Dendritic cell treated with granulocyte-macrophage colony-stimulating factor and Interleukin-4, amounts not matched to agents 40 ng/mL and 50 ng/mL, for 4 days (primary cell): ENCODE results near the gene TMEM215.
"Not testable (repeated sequence)": the region's sequence is repeated elsewhere in the genome, so short reads cannot be mapped to it uniquely, and the experiment has no call there.

ENCODE experiments used
- H3K27ac Mint-ChIP-seq: one replicate; pipeline ENCODE4 v1.8.0; 2022; ENCODE audit warnings: mild to moderate bottlenecking, mixed read lengths
- H3K27me3 Mint-ChIP-seq: one replicate; pipeline ENCODE4 v1.8.0; 2022; ENCODE audit warnings: mild to moderate bottlenecking, mixed read lengths
- H3K36me3 Mint-ChIP-seq: one replicate; pipeline ENCODE4 v1.8.0; 2022; ENCODE audit warnings: low read depth, mixed read lengths
- H3K4me1 Mint-ChIP-seq: one replicate; pipeline ENCODE4 v1.8.0; 2022; ENCODE audit warnings: low read depth, mixed read lengths
- H3K4me3 Mint-ChIP-seq: one replicate; pipeline ENCODE4 v1.8.0; 2022; ENCODE audit warnings: mild to moderate bottlenecking, moderate library complexity, mixed read lengths
- H3K9me3 Mint-ChIP-seq: one replicate; pipeline ENCODE4 v1.8.0; 2022; ENCODE audit warnings: mixed read lengths
- intact Hi-C: fragments of 100-400 bp; cut with micrococcal nuclease; formaldehyde crosslinking; loops from one replicate; pipeline ENCODE4 v1.15.0; 2022

TMEM215 gene, protein sequence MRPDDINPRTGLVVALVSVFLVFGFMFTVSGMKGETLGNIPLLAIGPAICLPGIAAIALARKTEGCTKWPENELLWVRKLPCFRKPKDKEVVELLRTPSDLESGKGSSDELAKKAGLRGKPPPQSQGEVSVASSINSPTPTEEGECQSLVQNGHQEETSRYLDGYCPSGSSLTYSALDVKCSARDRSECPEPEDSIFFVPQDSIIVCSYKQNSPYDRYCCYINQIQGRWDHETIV

DNA sequence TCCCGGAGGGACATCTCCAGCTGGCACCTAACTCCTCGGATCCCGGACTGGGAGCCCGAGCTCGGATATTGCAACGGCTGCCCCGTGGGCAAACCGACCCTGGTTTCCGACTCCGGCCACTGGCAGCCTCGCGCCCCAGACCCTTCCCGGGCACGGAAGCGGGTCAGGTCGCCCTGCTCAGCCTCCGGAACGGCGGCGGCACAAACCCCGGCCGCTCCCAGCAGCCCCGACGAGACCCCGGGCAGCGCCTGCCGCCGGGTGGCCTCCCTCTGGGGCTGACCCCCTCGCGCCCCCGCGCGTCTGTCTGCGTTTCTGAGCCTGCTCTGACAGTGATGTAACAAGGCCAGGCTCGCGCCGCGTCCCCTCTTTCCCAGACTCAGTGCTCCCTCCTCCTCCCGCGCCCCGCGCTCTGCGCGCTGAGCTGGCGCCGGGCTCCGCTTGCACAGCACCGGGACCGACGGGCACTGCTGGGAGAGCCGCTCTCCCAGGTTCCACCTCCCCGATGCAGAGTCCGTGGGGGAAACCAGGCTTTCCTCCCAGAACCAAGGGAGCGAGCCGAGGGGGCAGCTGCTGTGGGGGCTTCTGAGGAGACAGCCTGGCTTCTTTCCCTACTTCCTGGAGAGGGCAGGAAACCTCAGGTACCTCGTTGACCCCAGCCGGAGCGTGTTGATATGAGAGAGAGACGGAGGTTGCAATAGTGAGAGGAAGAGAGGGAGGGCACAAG, at the start of gene TMEM215:
Gene TMEM215, plus strand, starts transcription at position 373 of the 724 bp plus-strand sequence. CDS start 644 bp downstream, outside the sequence.
- Mint-ChIP-seq H3K4me1 (no peaks in the 10 kb centered on the region), H3K27me3 (peaks cover 55% of the 10 kb centered on the region), H3K4me3 (no peak within 1 kb of the TSS), H3K27ac (no peak within 1 kb of the TSS), H3K9me3 (no peaks in the 10 kb centered on the region), H3K36me3 (no peaks in the 10 kb centered on the region)
- intact Hi-C loops: loop anchor here (10.0 kb wide), 1 partner anchor 61 kb away; no protein-coding TSS in a partner anchor

DNA sequence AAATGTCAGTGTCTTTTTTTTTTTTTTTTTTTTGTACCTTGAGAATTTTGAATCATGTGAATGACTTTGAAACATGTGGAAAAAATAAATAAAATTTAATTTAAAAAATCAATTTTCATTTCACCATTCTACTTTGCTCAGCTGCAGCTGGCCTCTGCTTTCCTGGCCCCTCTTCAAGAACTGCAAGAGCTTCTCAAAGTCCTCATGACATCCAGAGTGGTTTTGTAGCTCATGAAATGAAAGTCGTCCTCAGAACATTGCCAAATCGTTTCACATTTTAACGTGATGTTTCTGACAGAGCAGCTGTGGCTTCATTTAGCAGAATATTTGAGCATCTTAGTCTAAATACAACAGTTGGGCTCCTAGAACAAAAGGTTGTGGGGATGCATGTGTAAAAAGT, 47.9 kb upstream of the TMEM215 start:
- no peaks in the 10 kb centered on the region for H3K36me3 Mint-ChIP-seq
- no peaks in the 10 kb centered on the region for H3K27me3 Mint-ChIP-seq
- no peak overlapping the region for H3K4me3 Mint-ChIP-seq
- H3K27ac Mint-ChIP-seq: no peak overlapping the region
- no peaks in the 10 kb centered on the region for H3K9me3 Mint-ChIP-seq
- no peaks in the 10 kb centered on the region for H3K4me1 Mint-ChIP-seq
- intact Hi-C loops: no loop called here

DNA sequence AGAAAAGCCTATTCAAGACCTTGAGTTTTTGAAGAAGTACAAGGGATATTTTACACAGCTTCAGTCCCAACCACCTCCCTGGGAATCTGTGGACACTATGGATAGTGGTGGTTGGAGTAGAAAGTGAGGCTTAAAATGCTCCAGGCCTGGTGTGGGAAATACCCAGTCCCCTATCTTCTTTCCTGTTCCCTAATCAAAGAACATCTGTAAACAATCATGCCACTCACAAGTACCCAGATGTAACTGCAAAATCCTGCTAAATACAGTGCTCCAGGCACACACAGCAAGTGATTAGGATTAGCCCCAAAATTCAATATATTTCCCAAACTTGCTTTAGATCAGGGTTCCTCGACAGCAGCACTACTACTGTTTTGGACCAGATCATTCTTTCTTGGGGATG, 46.0 kb upstream of the TMEM215 start:
- H3K4me1 Mint-ChIP-seq: no peaks in the 10 kb centered on the region
- intact Hi-C loops: no loop called here
- H3K27me3 Mint-ChIP-seq: no peaks in the 10 kb centered on the region
- H3K36me3 Mint-ChIP-seq: no peaks in the 10 kb centered on the region
- H3K9me3 Mint-ChIP-seq: no peaks in the 10 kb centered on the region
- H3K27ac Mint-ChIP-seq: no peak overlapping the region
- no peak overlapping the region for H3K4me3 Mint-ChIP-seq

DNA sequence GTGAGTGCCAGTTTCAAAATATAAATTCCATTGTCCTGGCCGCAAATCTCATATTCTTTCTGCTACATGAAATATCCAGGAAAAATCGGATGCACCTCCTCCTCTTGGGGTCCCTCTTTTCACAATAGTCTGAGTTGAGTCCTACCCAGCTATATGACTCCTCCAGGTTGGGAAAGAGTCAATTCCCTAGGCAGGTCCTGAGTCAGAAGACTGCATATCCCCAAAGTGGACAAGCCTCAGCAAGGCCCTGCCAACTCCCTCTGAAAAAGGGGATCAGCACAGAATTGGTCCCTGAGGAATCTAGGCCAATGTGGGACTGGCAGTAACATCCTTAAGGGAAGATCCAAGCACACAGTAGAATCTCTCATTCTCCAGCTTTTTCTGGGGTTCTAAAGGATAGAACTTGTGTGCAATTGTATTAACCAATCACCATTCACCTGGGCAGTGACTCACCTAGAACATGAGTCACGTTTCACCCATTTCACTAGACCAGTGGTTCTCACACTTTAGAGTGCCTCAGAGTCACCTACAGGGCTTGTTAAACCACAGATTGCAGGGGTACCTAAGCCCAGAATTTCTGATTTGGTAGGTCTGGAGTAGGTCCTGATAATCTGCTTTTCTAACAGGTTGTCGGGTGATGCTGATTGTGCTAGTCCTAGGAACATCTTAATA, 44.7 kb upstream of the TMEM215 start:
- Mint-ChIP-seq H3K36me3 (no peaks in the 10 kb centered on the region), H3K4me3 (no peak overlapping the region), H3K27me3 (peaks cover 4% of the 10 kb centered on the region), H3K4me1 (no peaks in the 10 kb centered on the region), H3K27ac (no peak overlapping the region), H3K9me3 (no peaks in the 10 kb centered on the region)
- intact Hi-C loops: no loop called here

DNA sequence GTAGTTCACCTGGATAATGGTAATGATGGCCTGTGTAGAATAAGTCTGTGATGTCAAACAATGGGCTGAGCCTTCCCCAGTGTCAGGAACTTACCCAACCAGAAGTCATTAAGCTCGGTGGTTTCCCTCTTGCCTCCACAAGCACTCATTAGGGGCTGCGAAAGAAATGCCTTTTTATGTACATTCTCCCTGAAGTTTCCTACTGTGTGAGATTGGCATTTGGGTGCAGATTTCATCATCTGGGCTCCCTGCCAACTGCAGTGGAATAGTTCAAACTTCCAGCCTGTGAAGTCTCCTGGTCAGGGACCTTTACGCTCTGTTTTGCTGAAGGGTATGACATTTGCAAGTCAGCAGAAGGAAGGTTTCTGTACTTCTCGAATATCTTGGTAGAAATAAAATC, 41.6 kb upstream of the TMEM215 start:
- H3K4me1 Mint-ChIP-seq: no peaks in the 10 kb centered on the region
- intact Hi-C loops: no loop called here
- H3K36me3 Mint-ChIP-seq: no peaks in the 10 kb centered on the region
- H3K4me3 Mint-ChIP-seq: no peak overlapping the region
- no peak overlapping the region for H3K27ac Mint-ChIP-seq
- peaks cover 5% of the 10 kb centered on the region for H3K27me3 Mint-ChIP-seq
- H3K9me3 Mint-ChIP-seq: no peaks in the 10 kb centered on the region

DNA sequence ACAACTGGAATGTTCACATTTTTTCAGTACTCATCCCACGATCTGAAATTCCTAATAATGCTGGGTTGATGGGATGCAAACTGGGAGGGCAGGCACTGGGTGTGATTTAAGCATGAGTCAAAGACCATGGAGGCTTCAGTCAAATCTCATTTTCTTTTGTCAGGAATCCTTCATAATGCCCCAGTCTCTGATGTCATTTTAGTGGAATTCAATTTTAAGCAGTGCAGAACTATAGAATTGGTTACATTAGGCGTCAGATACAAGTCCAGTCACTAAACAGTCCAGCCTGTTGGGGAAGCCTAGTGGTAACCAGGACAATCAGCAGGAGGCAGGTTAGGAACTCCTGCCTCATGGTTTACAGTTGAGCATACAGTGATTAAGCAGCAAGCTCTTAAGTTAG, 41.0 kb upstream of the TMEM215 start:
- Mint-ChIP-seq H3K27ac (no peak overlapping the region), H3K9me3 (no peaks in the 10 kb centered on the region), H3K27me3 (peaks cover 5% of the 10 kb centered on the region), H3K4me1 (no peaks in the 10 kb centered on the region), H3K36me3 (no peaks in the 10 kb centered on the region), H3K4me3 (no peak overlapping the region)
- intact Hi-C loops: no loop called here

DNA sequence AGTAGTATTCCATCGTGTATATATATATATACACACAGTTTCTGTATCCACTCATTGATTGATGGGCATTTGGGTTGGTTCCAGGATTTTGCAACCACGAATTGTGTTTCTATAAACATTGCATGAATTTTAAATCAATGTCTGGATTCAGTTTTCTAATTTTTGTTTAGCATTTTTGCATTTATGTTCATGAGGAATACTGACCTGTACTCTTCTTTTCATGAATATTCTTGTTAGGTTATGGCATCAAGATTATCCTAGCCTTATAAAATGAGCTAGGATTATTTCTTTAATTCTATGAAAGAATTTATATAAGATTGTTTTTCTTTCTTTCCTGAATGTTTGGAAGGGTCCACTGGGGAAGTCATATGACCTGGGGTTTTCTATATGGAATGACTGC, 35.3 kb upstream of the TMEM215 start:
- Mint-ChIP-seq H3K27ac (no peak overlapping the region), H3K9me3 (no peaks in the 10 kb centered on the region), H3K4me3 (no peak overlapping the region), H3K4me1 (no peaks in the 10 kb centered on the region), H3K36me3 (no peaks in the 10 kb centered on the region), H3K27me3 (peaks cover 5% of the 10 kb centered on the region)
- intact Hi-C loops: no loop called here

DNA sequence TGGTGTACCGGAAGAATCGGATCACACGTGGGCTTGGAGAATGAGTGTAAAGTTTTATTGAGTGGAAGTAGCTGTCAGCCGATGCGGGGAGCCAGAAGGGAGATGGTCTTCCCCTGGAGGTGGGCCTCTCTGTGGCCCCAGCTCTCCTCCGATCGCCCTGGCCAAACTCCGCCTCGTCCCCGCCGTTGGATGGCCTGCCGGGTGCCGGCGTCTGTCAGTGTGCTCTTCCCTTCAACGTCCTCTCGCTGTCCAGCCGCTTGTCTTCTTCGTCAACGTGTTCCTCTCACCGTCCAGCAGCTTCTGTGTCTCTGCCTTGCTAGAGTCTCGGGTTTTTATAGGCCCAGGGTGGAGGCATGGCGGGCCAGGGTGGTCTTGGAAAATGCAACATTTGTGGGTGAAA, 27.6 kb upstream of the TMEM215 start:
- intact Hi-C loops: no loop called here

DNA sequence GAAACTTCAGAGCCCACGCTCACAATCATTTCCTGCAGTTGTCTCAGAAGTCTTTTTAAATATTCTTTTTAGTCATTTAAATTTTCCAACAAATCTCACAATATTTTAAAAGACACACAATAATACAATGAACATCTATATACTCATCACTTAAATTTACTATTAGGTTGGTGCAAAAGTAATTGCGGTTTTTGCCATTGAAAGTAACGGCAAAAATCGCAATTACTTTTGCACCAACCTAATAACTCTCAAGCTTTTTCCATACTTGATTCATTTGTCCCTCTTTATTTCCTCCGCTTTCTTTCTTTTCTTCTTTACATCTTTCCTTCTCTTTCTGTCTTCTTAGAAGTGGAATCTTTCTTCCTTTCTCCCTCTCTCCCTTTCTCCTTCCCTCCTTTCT, 19.2 kb upstream of the TMEM215 start:
- Mint-ChIP-seq H3K27ac (no peak overlapping the region), H3K4me1 (no peaks in the 10 kb centered on the region), H3K36me3 (no peaks in the 10 kb centered on the region), H3K4me3 (no peak overlapping the region), H3K9me3 (no peaks in the 10 kb centered on the region), H3K27me3 (peaks cover 11% of the 10 kb centered on the region)
- intact Hi-C loops: no loop called here

More for the DNA sequence above, 27.6 kb upstream of the TMEM215 start:
- H3K4me3 Mint-ChIP-seq: no peak overlapping the region
- H3K4me1 Mint-ChIP-seq: no peaks in the 10 kb centered on the region
- no peaks in the 10 kb centered on the region for H3K9me3 Mint-ChIP-seq
- no peak overlapping the region for H3K27ac Mint-ChIP-seq
- H3K36me3 Mint-ChIP-seq: no peaks in the 10 kb centered on the region
- no peaks in the 10 kb centered on the region for H3K27me3 Mint-ChIP-seq

DNA sequence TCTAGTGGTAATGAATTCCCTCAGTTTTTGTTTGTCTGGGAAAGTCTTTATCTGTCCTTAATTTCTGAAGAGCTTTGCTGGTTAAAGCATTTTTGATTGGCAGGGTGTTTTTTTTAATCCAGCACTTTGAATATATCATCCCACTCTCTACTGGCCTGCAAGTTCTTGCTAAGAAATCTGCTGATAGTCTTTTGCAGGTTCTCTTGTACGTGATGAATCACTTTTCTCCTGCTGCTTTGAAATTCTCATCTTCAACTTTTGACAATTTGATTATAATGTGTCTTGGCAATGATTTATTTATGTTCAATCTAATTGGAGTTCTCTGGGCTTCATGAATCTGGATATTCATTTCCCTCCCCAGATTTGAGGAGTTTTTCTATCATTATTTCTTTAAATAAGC, 8.1 kb upstream of the TMEM215 start:
- intact Hi-C loops: no loop called here
- H3K4me3 Mint-ChIP-seq: no peak overlapping the region
- H3K27ac Mint-ChIP-seq: no peak overlapping the region
- H3K36me3 Mint-ChIP-seq: no peaks in the 10 kb centered on the region
- H3K9me3 Mint-ChIP-seq: peaks cover 30% of the 10 kb centered on the region
- H3K27me3 Mint-ChIP-seq: peaks cover 14% of the 10 kb centered on the region
- no peaks in the 10 kb centered on the region for H3K4me1 Mint-ChIP-seq

DNA sequence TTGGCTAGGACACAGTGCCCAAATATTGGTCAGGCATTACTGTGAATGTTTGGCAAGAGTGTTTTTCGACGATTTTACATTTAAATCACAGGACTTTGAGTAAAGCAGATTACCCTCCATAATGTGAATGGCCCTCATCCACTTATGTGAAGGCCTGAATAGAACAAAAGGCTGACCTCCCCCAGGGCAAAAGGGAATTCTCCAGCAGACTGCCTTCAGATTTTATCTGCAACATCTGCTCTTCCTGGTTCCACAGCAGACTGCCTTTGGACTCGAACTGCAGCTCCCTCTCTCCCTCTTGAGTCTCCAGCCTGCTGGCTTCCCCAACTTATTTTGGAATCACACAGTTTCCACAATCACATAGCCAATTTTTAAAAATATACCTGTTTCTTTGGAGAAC, 7.1 kb upstream of the TMEM215 start:
- intact Hi-C loops: no loop called here
- no peaks in the 10 kb centered on the region for H3K4me1 Mint-ChIP-seq
- H3K27ac Mint-ChIP-seq: no peak overlapping the region
- H3K36me3 Mint-ChIP-seq: no peaks in the 10 kb centered on the region
- peaks cover 20% of the 10 kb centered on the region for H3K27me3 Mint-ChIP-seq
- H3K4me3 Mint-ChIP-seq: no peak overlapping the region
- peaks cover 30% of the 10 kb centered on the region for H3K9me3 Mint-ChIP-seq

DNA sequence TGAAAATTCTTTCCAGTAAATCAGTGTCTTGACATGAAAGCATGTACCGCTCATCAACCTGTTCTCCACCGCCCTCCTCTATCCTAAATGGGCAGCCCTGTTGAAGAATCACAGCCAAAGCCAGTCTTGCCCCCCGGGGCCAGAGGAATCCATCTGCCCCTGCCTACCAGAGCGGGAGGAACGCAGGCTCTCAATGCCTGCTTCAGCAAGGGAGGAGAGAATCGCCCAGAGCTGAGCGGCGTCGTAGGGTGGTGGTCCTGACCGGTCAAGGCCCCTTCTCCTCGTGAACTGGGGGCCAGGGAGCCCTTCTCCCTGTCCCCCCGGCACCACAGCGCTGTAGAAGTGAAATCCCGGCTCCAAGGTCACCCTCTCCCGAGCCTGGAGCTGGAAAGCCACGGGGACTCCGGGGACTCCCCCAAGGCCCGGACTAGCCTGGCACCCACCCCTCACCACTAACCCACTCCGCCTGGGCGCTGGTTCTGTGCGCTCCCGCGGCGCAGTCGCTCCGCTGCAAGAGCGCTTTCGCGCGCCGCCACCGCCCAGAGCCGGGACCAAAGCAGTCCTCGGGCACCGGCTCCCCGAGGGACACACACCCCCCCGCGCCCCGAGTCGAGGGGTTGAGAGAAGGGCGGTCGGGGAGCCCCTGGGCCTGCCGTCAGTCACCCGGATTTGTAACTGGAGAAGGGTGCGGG, 718 bp upstream of the TMEM215 start:
- peaks cover 52% of the 10 kb centered on the region for H3K27me3 Mint-ChIP-seq
- H3K27ac Mint-ChIP-seq: no peak overlapping the region
- no peaks in the 10 kb centered on the region for H3K36me3 Mint-ChIP-seq
- intact Hi-C loops: loop anchor here (10.0 kb wide), 1 partner anchor 62 kb away; no protein-coding TSS in a partner anchor
- H3K4me1 Mint-ChIP-seq: no peaks in the 10 kb centered on the region
- H3K9me3 Mint-ChIP-seq: no peaks in the 10 kb centered on the region
- no peak overlapping the region for H3K4me3 Mint-ChIP-seq

DNA sequence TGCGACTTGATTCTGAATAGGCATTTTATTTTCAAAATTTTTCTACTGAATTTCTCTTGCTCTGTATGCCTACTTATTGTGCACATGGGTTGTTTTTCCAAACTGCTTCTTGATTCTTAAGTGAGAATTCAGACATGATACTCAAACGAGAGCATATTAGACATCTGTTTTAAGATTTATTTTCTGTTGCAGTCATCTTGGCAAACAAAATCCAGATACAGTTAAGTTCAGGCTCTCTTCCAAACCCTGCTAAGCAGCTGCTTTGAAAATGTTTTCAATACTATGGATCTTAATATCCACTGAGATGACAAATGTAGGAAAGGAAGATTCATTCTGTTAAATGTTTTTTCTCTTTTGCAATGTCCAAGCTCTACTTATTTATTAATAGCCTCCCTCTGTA, 4.5 kb downstream of the TMEM215 start:
- Mint-ChIP-seq H3K27ac (no peak overlapping the region), H3K9me3 (no peaks in the 10 kb centered on the region), H3K4me1 (no peaks in the 10 kb centered on the region), H3K36me3 (no peaks in the 10 kb centered on the region), H3K27me3 (peaks cover 35% of the 10 kb centered on the region), H3K4me3 (no peak overlapping the region)
- intact Hi-C loops: loop anchor here (10.0 kb wide), 1 partner anchor 57 kb away; no protein-coding TSS in a partner anchor

DNA sequence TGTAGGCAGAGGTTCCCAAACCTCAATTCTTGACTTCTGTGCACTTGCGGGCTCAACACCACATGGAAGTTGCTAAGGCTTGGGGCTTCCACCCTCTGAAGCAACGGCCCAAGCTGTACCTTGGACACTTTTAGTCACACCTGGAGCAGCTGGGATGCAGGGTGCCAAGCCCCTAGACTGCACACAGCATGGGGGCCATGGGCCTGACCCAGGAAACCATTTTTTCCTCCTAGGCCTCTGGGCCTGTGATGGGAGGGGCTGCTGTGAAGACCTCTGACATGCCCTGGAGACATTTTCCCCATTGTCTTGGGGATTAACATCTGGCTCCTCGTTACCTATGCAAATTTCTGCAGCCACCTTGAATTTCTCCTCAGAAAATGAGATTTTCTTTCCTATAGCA, 12.7 kb downstream of the TMEM215 start:
- intact Hi-C loops, H3K27ac Mint-ChIP-seq, H3K36me3 Mint-ChIP-seq, H3K4me3 Mint-ChIP-seq, H3K4me1 Mint-ChIP-seq, H3K27me3 Mint-ChIP-seq: not testable (repeated sequence)
- H3K9me3 Mint-ChIP-seq: peaks cover 38% of the 10 kb centered on the region
